ENCODE measurements around the gene BNIP2.

The BNIP2 gene

GRCh38 chr15:59689626-59690236, 611 bp upstream of the BNIP2 start:
- no peaks in the 10 kb centered on the region for H3K9me3 ChIP-seq (replicated peaks; ENCODE audit: insufficient read depth, low read length)
- peak overlapping the region; percentile 98 for H3K27ac ChIP-seq (ENCODE audit: low read length)
- peak overlapping the region; percentile 92 for H2AFZ ChIP-seq (ENCODE audit: low read length)
- no peaks in the 10 kb centered on the region for H3K27me3 ChIP-seq (replicated peaks; ENCODE audit: insufficient read depth, low read length)
- no peaks in the 10 kb centered on the region for H3K36me3 ChIP-seq (replicated peaks; ENCODE audit: insufficient read depth, low read length)
- TF ChIP-seq EZH2phosphoT487 (IDR thresholded peaks at IDR 0.05; ENCODE audit: low read length): no peak
- TF ChIP-seq EZH2 (optimal IDR thresholded peaks at IDR 0.05; ENCODE audit: low read depth, low read length): no peak
- TF ChIP-seq, protein P1, sequence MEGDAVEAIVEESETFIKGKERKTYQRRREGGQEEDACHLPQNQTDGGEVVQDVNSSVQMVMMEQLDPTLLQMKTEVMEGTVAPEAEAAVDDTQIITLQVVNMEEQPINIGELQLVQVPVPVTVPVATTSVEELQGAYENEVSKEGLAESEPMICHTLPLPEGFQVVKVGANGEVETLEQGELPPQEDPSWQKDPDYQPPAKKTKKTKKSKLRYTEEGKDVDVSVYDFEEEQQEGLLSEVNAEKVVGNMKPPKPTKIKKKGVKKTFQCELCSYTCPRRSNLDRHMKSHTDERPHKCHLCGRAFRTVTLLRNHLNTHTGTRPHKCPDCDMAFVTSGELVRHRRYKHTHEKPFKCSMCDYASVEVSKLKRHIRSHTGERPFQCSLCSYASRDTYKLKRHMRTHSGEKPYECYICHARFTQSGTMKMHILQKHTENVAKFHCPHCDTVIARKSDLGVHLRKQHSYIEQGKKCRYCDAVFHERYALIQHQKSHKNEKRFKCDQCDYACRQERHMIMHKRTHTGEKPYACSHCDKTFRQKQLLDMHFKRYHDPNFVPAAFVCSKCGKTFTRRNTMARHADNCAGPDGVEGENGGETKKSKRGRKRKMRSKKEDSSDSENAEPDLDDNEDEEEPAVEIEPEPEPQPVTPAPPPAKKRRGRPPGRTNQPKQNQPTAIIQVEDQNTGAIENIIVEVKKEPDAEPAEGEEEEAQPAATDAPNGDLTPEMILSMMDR (IDR thresholded peaks at IDR 0.05; ENCODE audit: low read length): no peak
- peaks cover 27% of the 10 kb centered on the region for H3F3A ChIP-seq (ENCODE audit: insufficient read depth, low read length)
- no peaks in the 10 kb centered on the region for H3K9me2 ChIP-seq (replicated peaks; ENCODE audit: insufficient read depth, low read length)
- H3K4me3 ChIP-seq (ENCODE audit: low read length): peak overlapping the region; percentile 99
- H3K4me1 ChIP-seq (ENCODE audit: low read length): peaks cover 24% of the 10 kb centered on the region
- peak overlapping the region; percentile 98 for H3K9ac ChIP-seq (ENCODE audit: low read length)
- H4K20me1 ChIP-seq (ENCODE audit: insufficient read depth, low read length): 0 out of 2 replicates have a peak, but pooled peaks cover 6% of the 10 kb centered on the region
- H3K79me2 ChIP-seq (ENCODE audit: low read length): peaks cover 44% of the 10 kb centered on the region
- H3K4me2 ChIP-seq (ENCODE audit: low read depth, low read length): peak overlapping the region; percentile 80
- peak; percentile 79 for DNase-seq

GRCh38 chr15:59688423-59688781, 718 bp downstream of the BNIP2 start:
- H3F3A ChIP-seq (ENCODE audit: insufficient read depth, low read length): peaks cover 27% of the 10 kb centered on the region
- peak overlapping the region; percentile 50 for H2AFZ ChIP-seq (ENCODE audit: low read length)
- peak overlapping the region; percentile 98 for H3K27ac ChIP-seq (ENCODE audit: low read length)
- H3K9me2 ChIP-seq (replicated peaks; ENCODE audit: insufficient read depth, low read length): no peaks in the 10 kb centered on the region
- H3K4me1 ChIP-seq (ENCODE audit: low read length): peaks cover 27% of the 10 kb centered on the region
- H3K27me3 ChIP-seq (replicated peaks; ENCODE audit: insufficient read depth, low read length): no peaks in the 10 kb centered on the region
- TF ChIP-seq EZH2phosphoT487 (IDR thresholded peaks at IDR 0.05; ENCODE audit: low read length) (no peak), EZH2 (optimal IDR thresholded peaks at IDR 0.05; ENCODE audit: low read depth, low read length) (no peak)
- TF ChIP-seq, protein P1 (IDR thresholded peaks at IDR 0.05; ENCODE audit: low read length): no peak
- H4K20me1 ChIP-seq (ENCODE audit: insufficient read depth, low read length): peaks cover 6% of the 10 kb centered on the region; the same call in 1 of the 2 replicates
- peak; percentile 33 for DNase-seq
- H3K9me3 ChIP-seq (replicated peaks; ENCODE audit: insufficient read depth, low read length): no peaks in the 10 kb centered on the region
- peak overlapping the region; percentile 81 for H3K4me2 ChIP-seq (ENCODE audit: low read depth, low read length)
- peak overlapping the region; percentile 99 for H3K4me3 ChIP-seq (ENCODE audit: low read length)
- peak overlapping the region; percentile 98 for H3K9ac ChIP-seq (ENCODE audit: low read length)
- peaks cover 57% of the 10 kb centered on the region for H3K79me2 ChIP-seq (ENCODE audit: low read length)
- H3K36me3 ChIP-seq (replicated peaks; ENCODE audit: insufficient read depth, low read length): no peaks in the 10 kb centered on the region

- H3K4me2 ChIP-seq (ENCODE audit: low read depth, low read length): peak overlapping the region; percentile 81
- no peaks in the 10 kb centered on the region for H3K9me3 ChIP-seq (replicated peaks; ENCODE audit: insufficient read depth, low read length)
- peak overlapping the region; percentile 98 for H3K9ac ChIP-seq (ENCODE audit: low read length)
- peak overlapping the region; percentile 98; the same call in 1 of the 2 replicates for H3K27ac ChIP-seq (ENCODE audit: low read length)
- peaks cover 27% of the 10 kb centered on the region for H3K4me1 ChIP-seq (ENCODE audit: low read length)
- no peak overlapping the region for H2AFZ ChIP-seq (ENCODE audit: low read length)
- peaks cover 6% of the 10 kb centered on the region; the same call in 1 of the 2 replicates for H4K20me1 ChIP-seq (ENCODE audit: insufficient read depth, low read length)
- peaks cover 63% of the 10 kb centered on the region for H3K79me2 ChIP-seq (ENCODE audit: low read length)
- TF ChIP-seq, protein P1 (IDR thresholded peaks at IDR 0.05; ENCODE audit: low read length): no peak
- no peak for TF ChIP-seq EZH2 (optimal IDR thresholded peaks at IDR 0.05; ENCODE audit: low read depth, low read length)
- no peak for TF ChIP-seq EZH2phosphoT487 (IDR thresholded peaks at IDR 0.05; ENCODE audit: low read length)
- no peaks in the 10 kb centered on the region for H3K36me3 ChIP-seq (replicated peaks; ENCODE audit: insufficient read depth, low read length)
- H3K4me3 ChIP-seq (ENCODE audit: low read length): peak overlapping the region; percentile 99
- no peaks in the 10 kb centered on the region for H3K9me2 ChIP-seq (replicated peaks; ENCODE audit: insufficient read depth, low read length)
- peaks cover 27% of the 10 kb centered on the region for H3F3A ChIP-seq (ENCODE audit: insufficient read depth, low read length)
- peak; percentile 52 for DNase-seq
- no peaks in the 10 kb centered on the region for H3K27me3 ChIP-seq (replicated peaks; ENCODE audit: insufficient read depth, low read length)
Observed at GRCh38 chr15:59687836-59688235, 1.3 kb downstream of the BNIP2 start.
